ENCODE measurements around the gene SPAG6.

The SPAG6 gene

DNA sequence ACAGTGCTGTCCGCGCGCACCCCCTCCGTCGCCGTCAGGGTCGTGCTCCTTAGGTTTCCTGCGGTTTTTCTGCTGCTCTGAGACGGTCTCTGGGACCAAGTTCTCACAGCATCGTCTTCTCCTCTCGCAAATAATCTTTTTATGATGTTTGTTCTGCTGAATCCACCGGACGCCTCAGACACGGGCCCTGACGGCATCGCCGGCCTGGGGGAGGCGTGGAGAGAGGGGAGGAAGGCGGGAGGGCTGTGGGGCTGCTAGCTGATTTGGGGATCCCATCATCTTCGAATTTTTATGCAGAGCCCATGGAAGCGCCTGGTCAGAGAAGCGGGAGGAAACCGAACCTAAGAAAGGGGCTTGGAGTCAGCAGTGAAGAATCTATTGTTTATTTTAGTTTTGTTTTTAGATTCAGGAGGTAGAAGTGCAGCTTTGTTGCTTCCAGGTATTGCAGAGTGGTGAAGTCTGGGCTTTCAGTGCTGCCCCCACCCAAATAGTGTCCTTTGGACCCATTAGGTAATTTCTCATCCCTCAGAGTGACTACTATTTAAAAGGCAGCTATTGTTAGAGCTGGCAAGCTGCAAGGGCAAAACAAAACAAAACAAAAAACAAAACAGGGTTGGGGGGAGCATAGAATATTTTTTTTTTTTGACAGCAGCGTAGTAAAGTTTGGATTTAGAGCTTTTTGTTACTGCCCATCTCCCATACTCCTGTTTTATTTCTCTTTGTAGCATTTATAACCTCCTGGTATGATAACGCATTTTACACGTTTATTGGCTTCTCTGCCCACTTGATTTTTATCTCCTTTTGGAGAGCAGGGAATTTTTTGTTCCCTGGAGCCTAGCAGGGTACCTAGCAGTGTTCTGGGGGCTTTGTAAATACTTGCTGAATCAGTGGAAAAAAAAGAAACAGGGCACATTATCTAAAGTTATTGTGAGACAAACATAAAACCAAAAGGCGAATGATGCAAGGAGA, 92.6 kb downstream of the SPAG6 start:
- DNase-seq: no peak

DNA sequence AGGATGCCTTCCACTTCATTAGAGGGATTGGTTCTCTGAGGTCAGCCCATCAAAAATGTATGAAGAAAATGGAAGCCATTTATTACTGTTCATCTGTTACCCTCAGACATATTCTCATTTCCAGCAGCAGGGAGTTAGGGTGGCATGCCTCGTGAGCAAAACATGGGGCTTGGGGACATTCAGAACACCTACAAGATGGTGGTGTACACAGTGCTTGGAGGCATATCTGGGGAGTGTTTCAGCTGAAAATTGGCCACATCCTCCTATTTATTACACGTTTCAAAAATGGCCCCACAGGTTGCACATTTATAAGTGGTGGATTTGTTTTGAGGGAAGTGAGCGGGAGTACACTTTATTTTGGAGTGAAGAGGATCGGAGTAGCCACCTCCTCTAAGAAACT, 93.4 kb downstream of the SPAG6 start:
- no peak for DNase-seq

DNA sequence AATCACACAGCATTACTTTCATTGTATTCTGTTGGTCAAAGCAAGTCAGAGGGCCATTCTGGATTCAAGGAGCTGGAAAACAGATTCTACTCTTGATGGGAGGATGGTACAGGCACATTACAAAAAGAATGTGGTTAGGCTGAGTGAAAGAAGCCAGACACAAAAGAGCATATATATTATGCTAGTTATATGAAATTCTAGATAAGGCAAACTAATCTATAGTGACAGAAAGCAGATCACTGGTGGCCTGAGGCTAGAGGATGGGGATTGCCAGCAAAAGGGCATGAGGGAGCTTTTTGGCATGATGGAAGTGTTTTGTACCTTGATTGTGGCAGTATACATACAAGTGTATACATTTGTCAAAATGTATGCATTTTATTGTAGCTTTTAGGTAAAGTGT, 96.8 kb downstream of the SPAG6 start:
- no peak for DNase-seq

DNA sequence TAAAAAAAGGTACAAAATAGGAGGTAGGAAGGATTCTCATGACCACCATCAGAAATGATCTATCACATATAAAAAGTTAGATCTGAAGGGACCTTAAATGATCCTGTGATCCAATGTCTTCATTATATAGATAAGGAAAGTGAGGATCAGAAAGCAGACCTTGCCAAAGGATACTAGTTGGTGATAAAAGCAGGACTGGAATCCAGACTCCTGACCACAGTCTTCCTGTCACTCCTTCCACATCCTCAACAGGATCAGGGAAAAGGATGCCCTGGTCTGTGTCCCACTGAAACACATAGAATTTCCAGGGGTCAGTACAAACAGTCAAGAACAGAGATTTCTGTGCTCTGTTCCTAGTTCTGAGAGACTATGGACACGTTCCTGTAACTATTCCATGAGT, 97.2 kb downstream of the SPAG6 start:
- no peak for DNase-seq

DNA sequence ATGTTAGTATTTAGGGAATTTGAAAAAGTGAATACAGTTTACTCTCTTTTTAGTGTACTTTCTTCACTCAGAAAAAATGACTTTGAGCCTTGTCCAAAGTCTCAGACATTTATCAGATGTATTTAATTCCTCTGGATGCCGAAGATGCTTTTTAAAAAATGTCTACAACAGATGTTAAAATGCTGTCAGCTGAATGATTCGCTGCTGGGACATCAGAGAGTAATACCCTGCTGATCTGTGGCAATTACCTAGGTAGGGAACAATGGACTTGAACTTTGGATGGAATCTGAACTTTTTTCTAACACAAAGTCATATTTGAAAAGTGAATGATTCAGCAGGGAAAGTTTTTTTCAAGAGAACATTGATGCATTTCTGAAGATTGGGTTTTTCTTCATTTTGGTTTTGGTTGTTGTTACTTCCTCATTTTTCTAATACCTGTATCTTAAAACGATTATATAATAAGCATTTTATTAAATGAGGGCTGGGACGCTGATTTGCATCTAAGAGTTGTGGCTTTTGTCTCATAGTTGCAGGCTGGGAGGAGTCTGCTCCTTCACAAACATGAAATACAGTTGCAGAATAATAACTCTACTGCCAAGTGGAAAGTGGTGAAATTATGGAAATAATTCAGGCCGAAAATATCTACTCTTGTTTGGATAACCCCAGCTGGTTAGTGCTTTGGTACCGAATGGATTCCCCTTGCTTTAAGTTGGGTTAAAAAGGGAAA, 98.0 kb downstream of the SPAG6 start:
- no peak for DNase-seq

DNA sequence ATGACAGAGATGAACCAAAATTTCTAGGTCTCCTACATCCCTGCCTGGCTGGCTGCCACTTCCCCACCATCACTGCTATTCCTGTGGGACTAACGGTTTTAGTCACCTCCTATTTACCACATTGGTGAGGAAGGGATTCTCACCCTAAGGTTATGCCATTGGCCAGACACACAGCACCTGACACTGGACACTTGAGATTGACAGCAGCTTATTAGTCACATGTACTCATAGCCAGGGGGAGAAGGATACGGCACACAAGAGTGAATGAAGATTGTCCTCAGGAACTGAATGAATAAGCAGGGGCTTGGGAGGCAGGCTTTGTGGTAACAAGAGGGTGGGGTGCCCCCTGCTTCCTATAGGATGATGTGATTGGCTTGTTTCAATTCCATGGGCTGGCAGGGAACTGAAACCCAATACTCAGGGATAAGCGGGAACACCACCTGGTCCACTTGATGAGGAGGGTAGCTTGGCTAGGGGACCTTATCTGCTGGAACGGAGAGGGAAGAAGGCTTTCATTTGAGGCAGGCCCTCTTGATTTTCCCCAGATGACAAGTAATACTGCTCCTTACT, 99.0 kb downstream of the SPAG6 start:
- DNase-seq: no peak

DNA sequence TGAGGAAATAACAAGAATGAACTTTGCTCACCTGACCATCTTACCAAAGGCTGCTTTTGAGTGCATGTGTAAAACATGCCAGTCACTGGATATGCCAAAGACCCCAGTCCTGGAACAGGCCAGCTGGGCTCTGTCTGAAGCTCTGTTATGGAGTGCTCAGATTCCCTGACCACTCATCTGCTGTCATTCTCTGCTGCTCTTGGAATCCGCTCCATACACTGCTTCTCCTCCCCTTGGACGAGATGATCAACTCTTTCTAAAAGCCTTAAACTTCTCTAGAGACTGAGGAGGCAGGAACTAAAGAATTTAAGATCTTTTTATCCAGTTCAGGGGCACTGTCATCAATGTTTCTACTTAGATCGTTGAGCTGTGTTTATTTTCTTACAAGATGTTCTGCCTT, 100.2 kb downstream of the SPAG6 start:
- no peak for DNase-seq

DNA sequence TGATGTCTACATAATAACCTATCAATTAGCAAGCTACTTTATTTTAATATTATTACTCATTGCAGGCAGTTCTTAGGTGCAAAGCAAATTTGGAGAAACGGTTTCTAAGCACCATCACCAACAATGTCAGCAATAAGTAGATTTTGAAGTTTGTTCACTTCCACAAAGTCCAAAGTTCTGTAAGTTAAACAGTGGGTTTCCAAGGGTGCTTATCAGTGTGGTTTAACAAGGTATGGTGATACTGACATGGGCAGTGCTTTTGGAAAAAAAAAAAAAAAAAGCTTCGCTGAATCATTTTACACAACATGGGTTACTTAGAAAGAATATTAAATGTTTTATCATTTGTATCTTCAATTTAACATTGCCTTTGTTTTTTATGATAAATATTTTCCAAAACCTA, 101.8 kb downstream of the SPAG6 start:
- no peak for DNase-seq

DNA sequence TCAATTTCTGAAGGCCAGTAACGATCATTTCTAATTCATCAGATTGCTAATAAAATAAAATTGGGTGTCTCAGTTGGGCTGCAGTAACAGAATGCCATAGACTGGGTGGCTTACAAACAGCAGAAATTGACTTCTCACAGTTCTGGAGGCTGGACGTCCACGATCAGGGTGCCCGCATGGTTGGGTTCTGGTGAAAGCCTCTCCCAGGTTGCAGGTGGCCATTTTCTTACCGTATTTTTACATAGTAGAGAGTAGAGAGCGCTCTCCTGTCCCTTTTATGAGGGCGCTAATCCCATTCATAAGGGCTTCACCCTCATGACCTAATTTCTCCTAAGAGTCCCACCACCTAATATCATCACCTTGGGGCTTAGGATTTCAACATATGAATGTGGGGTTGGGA, 106.0 kb downstream of the SPAG6 start:
- no peak for DNase-seq

DNA sequence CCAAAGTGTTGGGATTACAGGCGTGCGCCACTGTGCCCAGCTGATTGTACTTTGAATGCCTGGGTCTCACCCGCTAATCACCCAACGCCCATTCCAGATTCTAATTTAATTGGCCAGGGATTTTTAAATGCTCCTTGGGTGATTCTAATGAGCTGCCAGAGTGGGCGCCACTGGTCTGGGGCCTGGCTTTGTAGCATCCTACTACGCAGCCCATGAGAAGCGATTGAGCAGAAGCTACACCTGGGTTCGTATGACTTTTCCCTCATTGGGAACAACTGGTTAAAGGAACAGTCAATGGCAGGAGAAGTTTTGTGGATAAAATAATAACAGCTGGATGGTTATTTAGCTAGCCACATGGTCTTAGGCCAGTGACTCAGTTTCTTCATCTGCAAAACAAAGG, 108.0 kb downstream of the SPAG6 start:
- DNase-seq: no peak

DNA sequence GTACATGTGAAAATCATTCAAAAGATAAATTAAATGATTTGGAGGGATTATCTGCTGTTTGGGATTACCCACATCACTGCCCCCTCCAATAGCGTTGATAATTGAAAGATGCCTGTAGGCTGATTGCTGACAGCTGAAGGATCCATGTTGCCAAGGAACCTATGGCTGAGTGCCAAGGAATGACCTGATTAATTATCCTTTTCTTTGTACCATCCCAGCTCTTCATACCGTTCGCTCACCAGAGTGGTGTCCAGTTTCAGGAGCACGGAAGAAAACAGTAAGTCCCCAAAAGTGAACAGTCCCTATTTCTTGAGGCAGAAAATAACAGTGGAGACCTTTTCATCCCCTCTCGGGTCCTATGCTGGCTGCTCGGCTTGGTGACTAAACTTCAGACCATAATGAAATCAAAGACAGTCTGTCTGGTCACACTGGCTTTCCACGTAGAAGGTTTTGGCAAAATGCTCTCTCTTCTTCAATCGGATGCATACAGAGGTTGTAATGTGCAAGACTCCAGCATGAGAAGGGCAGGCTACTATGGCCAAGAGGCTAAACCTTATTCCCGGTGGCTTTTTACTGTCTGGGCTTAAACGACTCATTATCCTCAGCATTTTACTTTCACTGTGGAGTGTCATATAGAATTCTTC, 108.8 kb downstream of the SPAG6 start:
- no peak for DNase-seq

DNA sequence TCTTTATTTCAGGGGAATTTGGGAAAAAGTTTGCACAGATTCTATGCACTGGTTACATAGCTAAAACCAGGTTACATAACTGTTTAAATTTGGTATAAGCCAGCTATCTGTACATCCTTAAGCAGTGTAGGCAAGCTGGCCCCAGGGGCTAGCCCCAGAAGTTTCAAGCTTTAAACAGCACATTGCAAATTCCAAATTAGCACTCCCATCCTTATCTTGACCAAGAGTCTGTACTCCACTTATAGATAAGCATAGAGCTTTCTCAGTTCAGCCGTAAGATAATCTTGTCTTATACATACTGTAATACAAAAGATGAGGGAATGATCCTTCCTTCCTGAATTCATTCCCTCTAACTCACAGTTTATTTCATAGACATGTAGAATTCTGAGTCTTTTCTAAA, 109.3 kb downstream of the SPAG6 start:
- no peak for DNase-seq

DNA sequence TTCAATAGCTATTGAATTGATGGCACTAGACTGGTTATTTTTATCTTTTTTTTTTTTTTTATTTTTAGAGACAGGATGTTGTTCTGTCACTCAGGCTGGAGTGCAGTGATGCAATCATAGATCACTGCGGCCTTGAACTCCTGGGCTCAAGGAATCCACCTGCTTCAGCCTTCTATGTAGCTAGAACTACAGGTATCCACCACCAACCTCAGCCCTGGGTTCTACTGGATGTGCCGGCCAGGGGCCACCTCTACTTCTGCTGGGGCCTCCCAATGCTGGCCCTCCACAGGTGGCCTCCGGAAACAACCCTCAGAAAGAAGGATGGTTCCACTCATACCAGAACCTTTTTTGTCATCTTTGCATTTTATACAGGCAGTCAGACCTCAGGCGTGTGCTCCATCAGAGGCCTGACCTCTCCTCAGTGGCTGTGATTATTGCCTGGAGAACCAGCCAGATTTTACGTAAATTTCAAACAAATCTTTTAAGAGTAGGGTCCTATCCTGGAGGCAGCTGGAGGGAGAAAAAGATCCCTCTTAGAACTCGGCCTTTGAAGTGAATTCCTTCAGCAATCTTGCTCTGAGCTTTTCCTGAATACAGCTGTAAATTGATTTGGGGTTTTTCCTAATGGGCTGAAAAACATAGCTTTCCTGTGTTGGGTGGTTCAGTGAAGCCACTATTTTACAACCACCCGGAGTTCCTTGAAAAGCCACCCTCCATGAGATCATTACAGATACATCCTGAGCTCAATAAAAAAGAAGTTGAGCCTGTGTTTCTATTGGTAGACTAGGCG, 110.0 kb downstream of the SPAG6 start:
- DNase-seq: no peak

DNA sequence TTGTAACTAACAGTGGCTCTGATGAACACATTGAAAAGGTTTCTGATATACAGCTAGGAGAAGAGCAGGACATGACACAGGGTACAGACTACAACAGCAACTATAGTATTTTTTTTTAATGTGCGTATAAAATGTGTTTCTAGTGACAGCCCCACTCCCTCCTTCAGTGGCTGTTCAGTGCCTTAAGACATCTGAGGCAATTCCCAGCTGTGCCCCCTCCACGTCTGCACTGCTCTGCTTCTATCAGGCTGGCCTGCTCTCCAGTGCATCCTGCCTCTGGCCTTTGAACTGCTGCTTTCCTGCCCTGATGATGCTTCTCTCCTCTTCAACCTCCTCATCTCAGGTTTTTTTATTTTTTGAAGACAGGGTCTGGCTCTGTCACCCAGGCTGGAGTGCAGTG, 111.2 kb downstream of the SPAG6 start:
- no peak for DNase-seq

DNA sequence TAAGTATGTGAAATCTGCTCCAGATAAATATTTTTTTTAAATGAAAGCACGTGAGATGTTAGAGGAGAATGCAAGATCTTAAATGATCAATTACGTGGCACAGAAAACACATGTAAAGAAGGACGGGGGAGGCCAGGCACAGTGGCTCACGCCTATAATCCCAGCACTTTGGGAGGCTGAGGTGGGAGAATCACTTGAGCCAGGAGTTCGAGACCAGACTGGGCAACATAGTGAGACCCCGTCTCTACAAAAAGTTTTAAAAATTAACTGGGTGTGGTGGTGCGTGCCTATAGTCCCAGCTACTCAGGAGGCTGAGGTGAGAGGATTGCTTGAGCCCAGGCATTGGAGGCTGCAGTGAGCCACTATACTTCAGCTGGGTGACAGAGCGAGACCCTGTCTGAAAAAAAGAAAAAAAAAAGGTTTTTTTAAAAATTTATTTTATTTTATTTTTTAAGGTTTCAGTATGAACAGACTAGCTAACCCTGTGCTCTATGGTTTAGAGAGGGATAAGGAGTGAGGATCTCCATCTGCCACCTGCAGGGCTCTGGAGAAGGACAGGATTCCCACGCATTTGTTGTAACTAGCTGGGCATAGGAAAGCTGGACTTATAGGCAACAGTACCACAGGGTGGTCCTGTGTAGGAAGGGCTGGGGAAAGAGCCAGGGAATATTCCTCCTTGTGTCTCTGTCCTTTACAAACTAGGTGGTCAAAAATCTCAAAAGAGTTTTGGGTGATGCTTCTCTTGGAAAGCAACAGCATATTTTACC, 113.2 kb downstream of the SPAG6 start:
- DNase-seq: no peak

DNA sequence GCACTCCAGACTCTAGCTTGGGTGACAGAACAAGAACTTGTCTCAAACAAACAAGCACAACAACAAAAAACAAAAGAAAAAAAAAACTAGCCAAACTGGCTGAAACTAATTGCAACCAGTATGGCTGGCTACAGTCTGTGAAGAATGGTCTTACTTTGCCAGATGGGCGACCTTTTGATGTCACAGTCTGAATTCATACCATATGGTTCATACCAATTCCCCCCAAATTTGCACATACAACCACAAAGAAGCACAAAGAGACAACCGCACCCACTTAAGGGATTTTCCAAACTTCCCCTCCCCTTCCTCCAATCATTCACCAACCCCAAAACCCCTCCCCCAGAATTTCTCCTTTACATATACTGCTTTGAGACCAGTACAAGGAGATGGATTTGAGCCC, 114.2 kb downstream of the SPAG6 start:
- no peak for DNase-seq

DNA sequence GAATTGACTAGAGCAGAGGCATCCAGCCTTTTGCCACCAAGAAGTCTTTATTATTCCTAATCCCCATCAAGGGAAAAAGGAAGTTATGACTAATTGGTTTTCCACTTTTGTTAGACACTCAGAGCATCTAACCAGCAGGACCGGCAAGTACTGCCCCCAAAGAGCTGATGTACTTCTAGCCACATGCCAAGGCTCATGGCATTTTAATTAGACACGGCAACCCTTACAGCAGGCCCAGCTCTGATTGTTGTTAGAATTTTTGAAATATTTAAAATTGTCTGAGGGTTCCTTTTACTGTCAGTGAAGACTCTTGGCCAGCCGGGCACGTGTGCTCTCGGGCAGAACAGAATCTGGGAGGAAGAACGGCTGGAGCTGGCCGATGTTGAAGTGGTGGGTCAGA, 114.8 kb downstream of the SPAG6 start:
- DNase-seq: no peak

DNA sequence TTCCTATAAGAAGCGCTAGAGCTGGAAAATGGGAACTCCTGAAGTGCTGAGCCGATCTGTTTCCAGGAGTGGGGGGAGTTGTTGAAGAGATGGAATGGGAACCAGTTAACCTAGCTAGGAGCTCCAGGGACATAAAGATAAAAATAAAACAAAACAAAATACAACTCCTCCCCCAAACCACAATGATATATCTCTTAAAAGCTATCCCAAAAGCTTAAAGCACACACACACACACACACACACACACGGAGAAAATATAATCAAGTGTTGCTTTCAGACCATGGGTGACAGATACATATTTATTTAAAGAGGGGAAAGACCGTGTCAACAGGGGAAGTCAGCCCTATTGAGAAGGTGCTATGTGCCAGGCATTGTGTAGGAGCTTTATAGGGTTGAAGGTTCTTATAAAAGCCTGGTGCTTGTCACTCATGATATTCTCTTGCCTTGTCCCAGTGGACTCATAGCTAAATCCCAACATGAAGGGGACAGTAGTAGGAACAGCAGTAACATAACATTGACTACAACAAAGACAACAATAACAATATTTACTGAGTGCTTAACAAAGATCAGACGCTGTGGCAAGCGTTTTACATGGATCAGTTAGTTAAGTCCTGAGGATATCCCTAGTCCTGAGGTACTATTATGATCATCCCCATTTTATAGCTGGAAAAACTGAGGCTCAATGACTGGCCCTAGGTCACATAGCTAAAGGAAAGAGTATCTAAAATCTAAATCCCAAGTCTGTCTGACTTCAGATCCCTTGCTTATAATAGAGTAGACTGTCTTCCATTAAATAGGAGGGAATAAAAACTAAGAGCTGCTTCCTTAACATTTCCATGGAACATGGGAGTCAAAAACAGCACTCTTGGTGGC, 115.5 kb downstream of the SPAG6 start:
- no peak for DNase-seq

DNA sequence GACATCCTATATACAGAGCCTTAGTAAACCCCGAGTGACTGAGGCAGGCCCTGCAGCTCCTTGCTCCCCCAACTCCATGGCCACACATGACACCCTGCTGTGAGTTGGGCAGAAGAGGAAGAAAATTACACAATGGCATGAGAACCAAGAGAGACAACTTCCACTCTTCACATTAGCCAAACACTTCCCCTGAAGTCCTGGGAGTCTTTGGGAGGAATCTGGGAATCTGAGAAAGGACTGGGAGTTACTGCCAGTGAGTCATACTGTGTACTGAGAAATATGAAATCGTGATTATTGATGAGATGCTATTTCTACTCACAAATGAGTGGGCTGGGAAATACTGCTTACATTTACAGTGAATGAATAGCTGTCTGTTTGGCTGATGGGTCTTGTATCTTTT, 116.6 kb downstream of the SPAG6 start:
- DNase-seq: no peak

DNA sequence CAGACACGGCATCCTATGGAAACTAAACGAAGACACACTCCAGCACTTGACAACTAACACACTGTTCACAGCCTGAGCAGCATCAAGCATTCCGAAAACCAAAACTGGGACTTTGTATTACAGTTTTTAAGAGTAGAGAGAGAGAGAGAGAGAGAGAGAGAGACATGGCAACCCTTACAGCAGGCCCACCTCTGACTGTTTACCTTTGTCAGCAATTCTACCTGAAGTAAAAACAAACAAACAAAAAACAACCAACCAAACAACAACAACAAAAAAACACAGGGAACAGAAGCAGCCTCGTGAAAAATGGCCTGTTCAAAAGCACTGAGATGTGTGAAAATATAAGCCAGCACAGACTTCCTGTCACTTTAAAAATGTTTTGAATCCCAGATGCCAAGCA, 118.0 kb downstream of the SPAG6 start:
- no peak for DNase-seq

Measured in activated naive CD4-positive, alpha-beta T cell treated with anti-CD3 and anti-CD28 coated beads, Interleukin-2, amount 50 U/mL, for 16 hours (primary cell).